Stimulated activated CD4-positive, alpha-beta T cell treated with anti-CD3 and anti-CD28 coated beads, Interleukin-4, amount 100 ng/mL, for 4 hours (primary cell): Measurements from ENCODE around the gene PHAF1.

Experiments used
- DNase-seq, 2 experiments: peaks; one replicate each; pipeline ENCODE4 v3.0.0-alpha.2; 2020

The PHAF1 gene

GRCh38 chr16:67183627-67184452, 74.1 kb downstream of the PHAF1 start, which contains the start of gene MATCAP1:
Gene MATCAP1 (minus strand): TSS chr16:67183963. CDS start chr16:67180610, 3,353 bp downstream.
- DNase-seq = peak; percentile 89 to 94

- DNase-seq = peak in 1 of 2 experiments; percentile 46
Observed at GRCh38 chr16:67184453-67184994, 74.8 kb downstream of the PHAF1 start.

- peak; percentile 68 to 84 for DNase-seq
Observed at GRCh38 chr16:67184995-67185650, 75.4 kb downstream of the PHAF1 start.

- DNase-seq = no peak
Observed at GRCh38 chr16:67185651-67186134, 76.0 kb downstream of the PHAF1 start.

GRCh38 chr16:67186550-67186950, 76.8 kb downstream of the PHAF1 start:
- no peak for DNase-seq

- DNase-seq = no peak
Observed at GRCh38 chr16:67187175-67187890, 77.6 kb downstream of the PHAF1 start.

- no peak for DNase-seq
Observed at GRCh38 chr16:67188323-67188722, 78.6 kb downstream of the PHAF1 start.

- no peak for DNase-seq
Observed at GRCh38 chr16:67188798-67189197, 79.1 kb downstream of the PHAF1 start.

- DNase-seq = no peak
Observed at GRCh38 chr16:67190041-67190440, 80.3 kb downstream of the PHAF1 start, which contains the start of gene EXOC3L1. Gene EXOC3L1 (minus strand): TSS chr16:67190136. CDS start chr16:67189676, 460 bp downstream.

- no peak for DNase-seq
Observed at GRCh38 chr16:67190448-67191399, 81.0 kb downstream of the PHAF1 start.

GRCh38 chr16:67191411-67191994, 81.8 kb downstream of the PHAF1 start:
- no peak for DNase-seq

- peak; percentile 82 to 86 for DNase-seq
Observed at GRCh38 chr16:67191995-67192681, 82.4 kb downstream of the PHAF1 start, which contains the start of gene E2F4. Gene E2F4 (plus strand): TSS chr16:67192155. CDS start chr16:67192228, 73 bp downstream.

GRCh38 chr16:67192781-67193361, 83.1 kb downstream of the PHAF1 start:
- no peak for DNase-seq

- no peak for DNase-seq
Observed at GRCh38 chr16:67193536-67193935, 83.8 kb downstream of the PHAF1 start.

GRCh38 chr16:67194260-67194659, 84.5 kb downstream of the PHAF1 start:
- DNase-seq = no peak

GRCh38 chr16:67195676-67196075, 85.9 kb downstream of the PHAF1 start:
- DNase-seq = no peak

- DNase-seq = no peak
Observed at GRCh38 chr16:67196881-67197280, 87.1 kb downstream of the PHAF1 start.

GRCh38 chr16:67197704-67198103, 88.0 kb downstream of the PHAF1 start:
- no peak for DNase-seq
